ENCODE measurements around the gene RASAL2.

DNA sequence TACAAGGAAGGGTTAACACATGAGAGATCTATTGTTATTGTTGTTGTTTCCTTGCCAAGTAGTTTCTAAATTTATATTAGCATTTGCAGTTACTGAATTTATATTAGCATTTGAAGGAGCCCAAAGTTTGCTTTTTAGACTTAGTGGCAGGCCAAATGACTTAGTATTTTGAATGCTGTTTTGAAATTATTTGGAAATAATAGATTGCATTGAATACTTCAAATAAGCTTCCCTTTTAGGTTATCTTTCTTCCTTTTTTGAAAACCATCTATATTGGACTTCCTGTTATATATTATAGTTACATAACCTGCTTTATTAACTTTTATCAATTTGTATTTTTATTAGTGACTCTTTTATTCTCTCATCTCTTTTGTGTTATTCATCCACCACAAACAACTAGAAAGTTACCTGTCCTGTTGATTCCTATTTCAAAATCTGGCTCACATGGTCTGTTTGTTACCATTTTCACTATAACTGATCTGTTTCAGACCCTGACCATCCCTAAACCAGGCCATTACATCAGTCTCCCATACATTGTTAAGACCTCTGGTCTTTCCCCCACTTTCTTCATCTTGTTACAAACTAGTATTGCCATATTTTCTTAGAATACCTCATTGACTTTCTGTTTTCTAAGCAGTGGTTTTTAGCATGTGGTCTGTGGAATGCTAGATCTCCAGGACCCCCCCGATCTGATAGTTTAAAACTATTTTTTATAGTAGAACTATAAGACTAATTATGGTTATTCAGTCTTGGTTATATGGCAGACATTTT is 185.2 kb downstream of the RASAL2 start:
- TF ChIP-seq, protein P1, sequence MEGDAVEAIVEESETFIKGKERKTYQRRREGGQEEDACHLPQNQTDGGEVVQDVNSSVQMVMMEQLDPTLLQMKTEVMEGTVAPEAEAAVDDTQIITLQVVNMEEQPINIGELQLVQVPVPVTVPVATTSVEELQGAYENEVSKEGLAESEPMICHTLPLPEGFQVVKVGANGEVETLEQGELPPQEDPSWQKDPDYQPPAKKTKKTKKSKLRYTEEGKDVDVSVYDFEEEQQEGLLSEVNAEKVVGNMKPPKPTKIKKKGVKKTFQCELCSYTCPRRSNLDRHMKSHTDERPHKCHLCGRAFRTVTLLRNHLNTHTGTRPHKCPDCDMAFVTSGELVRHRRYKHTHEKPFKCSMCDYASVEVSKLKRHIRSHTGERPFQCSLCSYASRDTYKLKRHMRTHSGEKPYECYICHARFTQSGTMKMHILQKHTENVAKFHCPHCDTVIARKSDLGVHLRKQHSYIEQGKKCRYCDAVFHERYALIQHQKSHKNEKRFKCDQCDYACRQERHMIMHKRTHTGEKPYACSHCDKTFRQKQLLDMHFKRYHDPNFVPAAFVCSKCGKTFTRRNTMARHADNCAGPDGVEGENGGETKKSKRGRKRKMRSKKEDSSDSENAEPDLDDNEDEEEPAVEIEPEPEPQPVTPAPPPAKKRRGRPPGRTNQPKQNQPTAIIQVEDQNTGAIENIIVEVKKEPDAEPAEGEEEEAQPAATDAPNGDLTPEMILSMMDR (IDR thresholded peaks at IDR 0.05), result no peak
- TF ChIP-seq ZFX (IDR thresholded peaks at IDR 0.05; ENCODE audit: borderline replicate concordance), result no peak

Data from 22Rv1 (cell line).